HepG2 (cell line): ENCODE measurements around the gene PCYOX1L. TPM values are rescaled to one million over a fixed set of nuclear protein-coding genes. Genes with fewer than 3 reads are reported as not detected.
A peak's percentile ranks its signal among the peaks of the same experiment; 100 is the strongest.

Experiments used
- ARID3A ChIP-seq: IDR thresholded peaks from 2 replicates; pipeline ENCODE4 v1.6.1; 2012; ENCODE audit warnings: low read depth, low read length, improper control_type of control experiment
- ATF3 ChIP-seq: sonication (generic); formaldehyde crosslinking; IDR thresholded peaks from 2 replicates; pipeline ENCODE4 v1.4.0; 2020; ENCODE audit warnings: missing genetic modification reagents
- HOXD1 ChIP-seq: sonication (generic); formaldehyde crosslinking; IDR thresholded peaks from 2 replicates; pipeline ENCODE4 v1.5.0; 2020; ENCODE audit warnings: missing genetic modification reagents
- PAXIP1 ChIP-seq: sonication (generic); formaldehyde crosslinking; conservative IDR thresholded peaks from 2 replicates; pipeline ENCODE4 v1.4.0; 2020; ENCODE audit warnings: mild to moderate bottlenecking, missing genetic modification reagents, moderate library complexity
- POLR2AphosphoS2 ChIP-seq: IDR thresholded peaks from 2 replicates; pipeline ENCODE4 v1.6.1; 2011; ENCODE audit warnings: low read depth, low read length, improper control_type of control experiment
- PTBP1 ChIP-seq: fragments of 200-400 bp; formaldehyde crosslinking; IDR thresholded peaks from 2 replicates; pipeline ENCODE4 v1.6.1; 2018; ENCODE audit warnings: low read length, low read depth; ENCODE audit not compliant: poor library complexity, severe bottlenecking
- SATB2 ChIP-seq: sonication (generic); formaldehyde crosslinking; IDR thresholded peaks from 2 replicates; pipeline ENCODE4 v1.5.0; 2020; ENCODE audit warnings: missing genetic modification reagents
- TEF ChIP-seq: sonication (generic); formaldehyde crosslinking; IDR thresholded peaks from 2 replicates; pipeline ENCODE4 v1.5.0; 2020; ENCODE audit warnings: missing genetic modification reagents
- ZBTB1 ChIP-seq: sonication (generic); formaldehyde crosslinking; IDR thresholded peaks from 2 replicates; pipeline ENCODE4 v1.4.0; 2020; ENCODE audit warnings: missing genetic modification reagents, borderline replicate concordance
- ZFP36 ChIP-seq: fragments of 150-350 bp; IDR thresholded peaks from 2 replicates; pipeline ENCODE4 v1.6.1; 2018; ENCODE audit warnings: borderline replicate concordance, low read length, low read depth; ENCODE audit not compliant: partially characterized antibody
- ZNF460 ChIP-seq: sonication (generic); formaldehyde crosslinking; IDR thresholded peaks from 2 replicates; pipeline ENCODE4 v1.5.1; 2020; ENCODE audit warnings: missing genetic modification reagents, mild to moderate bottlenecking, borderline replicate concordance
- ZNF550 ChIP-seq: sonication (generic); formaldehyde crosslinking; IDR thresholded peaks from 2 replicates; pipeline ENCODE4 v1.4.0; 2020; ENCODE audit warnings: mild to moderate bottlenecking, missing genetic modification reagents, borderline replicate concordance
- ZNF614 ChIP-seq: IDR thresholded peaks from 2 replicates; pipeline ENCODE4 v1.6.1; 2018; ENCODE audit warnings: missing biosample characterization, missing genetic modification reagents, inconsistent platforms, borderline replicate concordance
- ZNF710 ChIP-seq: sonication (generic); formaldehyde crosslinking; IDR thresholded peaks from 2 replicates; pipeline ENCODE4 v1.5.0; 2020; ENCODE audit warnings: mild to moderate bottlenecking, missing genetic modification reagents, borderline replicate concordance
- ZNF891 ChIP-seq: sonication (generic); formaldehyde crosslinking; IDR thresholded peaks from 2 replicates; pipeline ENCODE4 v1.5.0; 2020; ENCODE audit warnings: mild to moderate bottlenecking, missing genetic modification reagents
- polyA plus RNA-seq, 8 experiments: library from polyadenylated mRNA; depleted of rRNA in 3 of 8; stranded (reverse) in 7 of 8; unstranded in 1 of 8; fragments of >200 nt; fragmentation: Illumina TruSeq in 4 of 8; extraction: Trizol in 4 of 8; gene quantifications; 2 replicates each; pipeline versions ENCODE4 v1.2.1 to v1.2.3, GENCODE V29; 2011 to 2016; ENCODE audit warnings: low read depth in 4 of 8, missing spikeins in 1 of 8, mixed read lengths in 1 of 8; ENCODE audit not compliant: insufficient read depth in 1 of 8
- total RNA-seq, 5 experiments: library from RNA; depleted of rRNA; stranded (reverse); fragments of >200 nt; fragmentation: Illumina TruSeq; extraction: Trizol; gene quantifications; 2 replicates each; pipeline ENCODE4 v1.2.3, GENCODE V29; 2016; ENCODE audit warnings: low read depth in 1 of 5

Gene PCYOX1L
- total and polyA plus RNA-seq, 2 of the 13 experiments (the other 11 are each of a cell fraction or from before 2014, with no cell fraction given): 1.00 to 3.7 TPM

GRCh38 chr5:149358294-149358651 is 427 bp downstream of the PCYOX1L start (continued):
- TF ChIP-seq ZFP36: no peak
- no peak for TF ChIP-seq ARID3A
- TF ChIP-seq POLR2AphosphoS2: no peak
- no peak for TF ChIP-seq ZNF710 (CRISPR knock-in tag)
- no peak for TF ChIP-seq ATF3
- no peak for TF ChIP-seq SATB2 (CRISPR knock-in tag)
- no peak for TF ChIP-seq ZNF614
- no peak for TF ChIP-seq PTBP1
- TF ChIP-seq PAXIP1: no peak
- no peak for TF ChIP-seq HOXD1 (CRISPR knock-in tag)
- no peak for TF ChIP-seq TEF (CRISPR knock-in tag)
- 0 out of 2 replicates have a peak, but pooled peaks have one; percentile 52 for TF ChIP-seq ZNF891
- TF ChIP-seq ZBTB1 (CRISPR knock-in tag): no peak
- TF ChIP-seq ZNF550: 0 out of 2 replicates have a peak, but pooled peaks have one; percentile 33
- TF ChIP-seq ZNF460 (CRISPR knock-in tag): no peak
